ENCODE results near the gene SNX33. TPM values are rescaled to one million over a fixed set of nuclear protein-coding genes. Genes with fewer than 3 reads are reported as not detected.
"Not testable (repeated sequence)": the region's sequence is repeated elsewhere in the genome, so short reads cannot be mapped to it uniquely, and the experiment has no call there.

Gene SNX33
- total RNA-seq, 1 experiment from 2014 or later: 15.1 TPM

DNA sequence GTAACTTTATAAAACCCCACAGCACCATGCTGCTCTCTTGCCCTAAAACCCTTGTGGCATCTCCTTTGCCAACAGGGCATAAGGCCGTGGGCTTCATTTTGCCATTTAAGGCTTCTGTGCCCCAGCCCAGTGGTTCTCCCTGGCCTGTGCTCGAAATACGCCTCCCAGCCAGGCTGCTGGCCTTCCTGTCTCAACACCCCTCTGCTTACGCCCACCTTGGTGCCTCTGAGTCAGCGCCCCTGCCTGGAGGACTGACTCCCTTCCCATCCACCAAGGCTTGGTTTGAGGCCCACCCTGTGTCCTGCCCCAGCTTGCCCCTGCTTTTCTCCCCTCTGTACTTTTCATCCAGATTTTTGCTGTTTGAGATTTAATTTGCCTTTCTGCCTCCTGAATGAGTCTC lies 63.2 kb downstream of the SNX33 start:
- in situ Hi-C loops (cut with HindIII; ENCODE audit: low sequenced_read_pairs); DNase-seq (ENCODE audit: low spot score): not testable (repeated sequence)

- DNase-seq (ENCODE audit: low spot score); in situ Hi-C loops (cut with HindIII; ENCODE audit: low sequenced_read_pairs): not testable (repeated sequence)
These were observed 63.8 kb downstream of the SNX33 start for GRCh38 chr15:75711495-75711894.

Other genes with a start within 250 kb of the SNX33 start
- gene SIN3A, start 196.2 kb upstream of the SNX33 start, total RNA-seq (2014; rRNA removed; shearing (Covaris generic)): 23.3 and 44.2 TPM in 2 replicates
- gene PTPN9, start 68.6 kb upstream of the SNX33 start, total RNA-seq (2014; rRNA removed; shearing (Covaris generic)): 14.4 and 23.9 TPM in 2 replicates
- 19.3 and 37.4 TPM in 2 replicates for gene SNUPN, start 22.2 kb upstream of the SNX33 start, total RNA-seq (2014; rRNA removed; shearing (Covaris generic))
- 118 and 123 TPM in 2 replicates for gene IMP3, start 7.7 kb upstream of the SNX33 start, total RNA-seq (2014; rRNA removed; shearing (Covaris generic))
- 32.3 and 34.4 TPM in 2 replicates for gene CSPG4, start 64.9 kb downstream of the SNX33 start, total RNA-seq (2014; rRNA removed; shearing (Covaris generic))
- gene UBE2Q2, start 195.5 kb downstream of the SNX33 start, total RNA-seq (2014; rRNA removed; shearing (Covaris generic)): 28.6 and 35.9 TPM in 2 replicates

All from G401 (cell line).